HCT116 (cell line): ENCODE measurements around the gene DDO. TPM values are rescaled to one million over a fixed set of nuclear protein-coding genes. Genes with fewer than 3 reads are reported as not detected.

Experiments used
- ATAC-seq: fragments of 200-7000 bp; cut with Tn5 transposase; 2 replicates; pipeline ENCODE4 v1.9.1; 2020; ENCODE audit warnings: mild to moderate bottlenecking, moderate library complexity
- BruUV-seq: library from RNA; stranded (reverse); fragments of 400-500 nt; replicated peaks from 2 replicates; lab custom pipeline; 2021; lab: Mats Ljungman, UMichigan
- CTCF ChIA-PET: fragments of 300-600 bp; sonication (Branson Sonifier 250); formaldehyde crosslinking; loops from one replicate; lab custom pipeline; 2021; ENCODE audit warnings: antibody characterized with exemption; lab: Charles Lee
- POLR2A ChIA-PET: fragments of 300-600, 350-600 bp; sonication (Branson Sonifier 250); formaldehyde crosslinking; loops from one replicate; lab custom pipeline; 2021; ENCODE audit warnings: antibody characterized with exemption; lab: Charles Lee
- RAD21 ChIA-PET, 2 experiments: fragments of 300-600 bp; sonication (Branson Sonifier 250); formaldehyde crosslinking; loops; one replicate each; lab custom pipeline; 2023; ENCODE audit warnings: low total read pairs in 2 of 2; ENCODE audit not compliant: uncharacterized antibody in 2 of 2, unreplicated experiment in 2 of 2, low non-redundant PET in 1 of 2; lab: Charles Lee
- DNase-seq: peaks from one replicate; pipeline ENCODE4 v3.0.0-alpha.2; 2010; ENCODE audit warnings: low read depth, low spot score
- H2AFZ ChIP-seq: fragments of 200-600 bp; shearing (Covaris generic), sonication (generic); 2 replicates; pipeline ENCODE4 v1.6.1; 2017; ENCODE audit warnings: low read depth, mixed run types, mixed read lengths, antibody characterized with exemption, low read length; ENCODE audit not compliant: poor library complexity, severe bottlenecking
- H3K27ac ChIP-seq: 2 replicates; pipeline ENCODE4 v1.5.1; 2012; ENCODE audit warnings: low read depth, low read length
- H3K27me3 ChIP-seq: fragments of 200-600 bp; sonication (generic); 2 replicates; pipeline ENCODE4 v1.6.1; 2016; ENCODE audit warnings: mixed run types, low read length, mixed read lengths; ENCODE audit not compliant: insufficient read depth
- H3K36me3 ChIP-seq, 2 experiments: fragments of 200-500 bp in 1 of 2; fragments of 200-600 bp in 1 of 2; sonication (Bioruptor generic) in 1 of 2; sonication (generic) in 1 of 2; 2 replicates each; pipeline versions ENCODE4 v1.5.1 to v1.6.1; 2014 to 2016; ENCODE audit warnings: low read length in 2 of 2, inconsistent platforms in 1 of 2, mixed read lengths in 1 of 2, mixed run types in 1 of 2; ENCODE audit not compliant: insufficient read depth in 2 of 2, control insufficient read depth in 1 of 2
- H3K4me1 ChIP-seq, 2 experiments: fragments of 200-600 bp in 1 of 2; sonication (generic) in 1 of 2; 2 replicates each; pipeline versions ENCODE4 v1.5.1 to v1.6.1; 2012 to 2017; ENCODE audit warnings: low read length in 2 of 2, inconsistent platforms in 1 of 2, mild to moderate bottlenecking in 1 of 2, mixed read lengths in 1 of 2, mixed run types in 1 of 2, moderate library complexity in 1 of 2; ENCODE audit not compliant: insufficient read depth in 2 of 2, control insufficient read depth in 1 of 2
- H3K4me2 ChIP-seq: fragments of 200-600 bp; sonication (generic); 2 replicates; pipeline ENCODE4 v1.6.1; 2017; ENCODE audit warnings: mixed run types, low read length, mixed read lengths
- H3K4me3 ChIP-seq, 2 experiments: fragments of 200-600 bp in 1 of 2; sonication (generic) in 1 of 2; replicated peaks in 1 of 2; 2 replicates each; pipeline ENCODE4 v1.5.1; 2011 to 2016; ENCODE audit warnings: low read length in 2 of 2, control low read depth in 1 of 2, low read depth in 1 of 2, mild to moderate bottlenecking in 1 of 2, mixed read lengths in 1 of 2, mixed run types in 1 of 2
- H3K79me2 ChIP-seq: fragments of 200-600 bp; sonication (generic); 2 replicates; pipeline ENCODE4 v1.6.1; 2017; ENCODE audit warnings: mild to moderate bottlenecking, mixed run types, low read length, moderate library complexity, mixed read lengths; ENCODE audit not compliant: insufficient read depth
- H3K9ac ChIP-seq: fragments of 200-600 bp; sonication (generic); 2 replicates; pipeline ENCODE4 v1.6.1; 2016; ENCODE audit warnings: low read length, mixed read lengths
- H3K9me2 ChIP-seq: fragments of 200-600 bp; sonication (generic), shearing (Covaris generic); 2 replicates; pipeline ENCODE4 v1.6.1; 2017; ENCODE audit warnings: mixed run types, mild to moderate bottlenecking, moderate library complexity; ENCODE audit not compliant: insufficient read depth
- H3K9me3 ChIP-seq, 2 experiments: fragments of 200-500 bp in 1 of 2; fragments of 200-600 bp in 1 of 2; sonication (Bioruptor generic) in 1 of 2; sonication (generic) in 1 of 2; 2 replicates each; pipeline ENCODE4 v1.6.1; 2014 to 2017; ENCODE audit warnings: low read length in 2 of 2, mixed read lengths in 2 of 2, inconsistent platforms in 1 of 2, low read depth in 1 of 2, mild to moderate bottlenecking in 1 of 2, mixed run types in 1 of 2, moderate library complexity in 1 of 2; ENCODE audit not compliant: control insufficient read depth in 1 of 2, insufficient read depth in 1 of 2
- H4K20me1 ChIP-seq: fragments of 200-600 bp; sonication (generic), shearing (Covaris generic); 2 replicates; pipeline ENCODE4 v1.6.1; 2017; ENCODE audit warnings: mixed run types, mild to moderate bottlenecking, moderate library complexity; ENCODE audit not compliant: insufficient read depth
- ATF3 ChIP-seq: IDR thresholded peaks from 2 replicates; pipeline ENCODE4 v1.6.1; 2012
- CBX3 ChIP-seq: IDR thresholded peaks from 2 replicates; pipeline ENCODE4 v1.6.1; 2012; ENCODE audit warnings: low read depth
- CEBPB ChIP-seq: IDR thresholded peaks from 2 replicates; pipeline ENCODE4 v1.6.1; 2012; ENCODE audit warnings: low read depth
- CTCF ChIP-seq, 3 experiments: fragments of 200-600 bp in 1 of 3; sonication (generic) in 1 of 3; IDR thresholded peaks in 2 of 3; conservative IDR thresholded peaks in 1 of 3; 2 replicates each; pipeline ENCODE4 v1.5.1; 2012 to 2017; ENCODE audit warnings: low read depth in 2 of 3, low read length in 2 of 3, antibody characterized with exemption in 1 of 3, borderline replicate concordance in 1 of 3, control low read depth in 1 of 3, mild to moderate bottlenecking in 1 of 3, mixed read lengths in 1 of 3, mixed run types in 1 of 3, moderate library complexity in 1 of 3; ENCODE audit not compliant: insufficient read depth in 1 of 3
- EZH2 ChIP-seq: fragments of 200-600 bp; sonication (generic); IDR thresholded peaks from 2 replicates; pipeline ENCODE4 v1.6.1; 2017; ENCODE audit warnings: antibody characterized with exemption, mixed run types
- FOSL1 ChIP-seq: IDR thresholded peaks from 2 replicates; pipeline ENCODE4 v1.6.1; 2012; ENCODE audit warnings: low read depth
- MAX ChIP-seq: IDR thresholded peaks from 2 replicates; pipeline ENCODE4 v1.6.1; 2012
- POLR2A ChIP-seq: IDR thresholded peaks from 2 replicates; pipeline ENCODE4 v1.7.0; 2011; ENCODE audit warnings: borderline replicate concordance; ENCODE audit not compliant: insufficient read depth, insufficient read length; ENCODE audit errors: extremely low read depth
- POLR2AphosphoS5 ChIP-seq: IDR thresholded peaks from 2 replicates; pipeline ENCODE4 v1.6.1; 2011; ENCODE audit warnings: mild to moderate bottlenecking, low read depth, low read length, moderate library complexity
- RAD21 ChIP-seq: IDR thresholded peaks from 2 replicates; pipeline ENCODE4 v1.6.1; 2012; ENCODE audit warnings: low read depth, mild to moderate bottlenecking
- SIN3A ChIP-seq: IDR thresholded peaks from 2 replicates; pipeline ENCODE4 v1.6.1; 2012; ENCODE audit warnings: low read depth
- SP1 ChIP-seq: IDR thresholded peaks from 2 replicates; pipeline ENCODE4 v1.6.1; 2012; ENCODE audit warnings: low read depth
- SRF ChIP-seq: IDR thresholded peaks from 2 replicates; pipeline ENCODE4 v1.6.1; 2012; ENCODE audit warnings: low read depth
- TCF7L2 ChIP-seq: IDR thresholded peaks from 2 replicates; pipeline ENCODE4 v1.7.0; 2011; ENCODE audit warnings: borderline replicate concordance, inconsistent platforms; ENCODE audit not compliant: insufficient read depth, insufficient read length; ENCODE audit errors: extremely low read depth
- YY1 ChIP-seq: IDR thresholded peaks from 2 replicates; pipeline ENCODE4 v1.6.1; 2011; ENCODE audit warnings: low read length, low read depth, moderate library complexity, mild to moderate bottlenecking; ENCODE audit not compliant: insufficient replicate concordance; ENCODE audit errors: extremely low read depth
- ZFX ChIP-seq: fragments of 450-650 bp; IDR thresholded peaks from 2 replicates; pipeline ENCODE4 v1.6.1; 2017
- ZNF274 ChIP-seq: fragments of 200-500 bp; sonication (Bioruptor generic); IDR thresholded peaks from 2 replicates; pipeline ENCODE4 v1.6.1; 2014; ENCODE audit warnings: mild to moderate bottlenecking, low read depth, low read length, inconsistent platforms
- intact Hi-C: fragments of 100-400 bp; cut with micrococcal nuclease; formaldehyde crosslinking; loops from 2 replicates; pipeline ENCODE4 v1.10.0; 2022
- total RNA-seq: library from RNA; stranded (reverse); gene quantifications from one replicate; pipeline ENCODE4 v1.2.1, GENCODE V29; 2021; ENCODE audit not compliant: unreplicated experiment
- TF ChIP-seq, protein P1 (sequence below): IDR thresholded peaks from 2 replicates; pipeline ENCODE4 v1.6.1; 2011; ENCODE audit warnings: mild to moderate bottlenecking, low read length, moderate library complexity; ENCODE audit not compliant: insufficient replicate concordance; ENCODE audit errors: extremely low read depth

The DDO gene
- total RNA-seq, 1 experiment from 2014 or later, result not detected

GRCh38 chr6:110342759-110343158 is 72.6 kb downstream of the DDO start:
- Histone ChIP-seq H3K27me3 (no peaks in the 10 kb centered on the region), H3K79me2 (no peaks in the 10 kb centered on the region), H2AFZ (no peak overlapping the region), H4K20me1 (no peaks in the 10 kb centered on the region), H3K36me3 (no peaks in the 10 kb centered on the region), H3K4me2 (no peak overlapping the region), H3K4me3 (no peak overlapping the region), H3K27ac (no peak overlapping the region), H3K9me3 (no peaks in the 10 kb centered on the region), H3K9ac (no peak overlapping the region), H3K4me1 (no peaks in the 10 kb centered on the region), H3K9me2 (no peaks in the 10 kb centered on the region)
- ChIA-PET CTCF (no interaction called here), POLR2A (no interaction called here), RAD21 (no interaction called here)
- intact Hi-C loops, result no loop called here
- no TSS peak for BruUV-seq
- TF ChIP-seq CEBPB (no peak), SP1 (no peak), ATF3 (no peak), ZFX (no peak), POLR2AphosphoS5 (no peak), CTCF (IDR thresholded peaks at IDR 0.05 in 2 of 3, conservative IDR thresholded peaks at IDR 0.05 in 1 of 3; ENCODE audit: borderline replicate concordance in 1 of 3, insufficient read depth in 1 of 3, low read depth in 2 of 3, low read length in 2 of 3) (no peak), ZNF274 (no peak), CBX3 (no peak), FOSL1 (no peak), YY1 (no peak), EZH2 (no peak), MAX (no peak), TCF7L2 (no peak), POLR2A (no peak), SRF (no peak), RAD21 (no peak), SIN3A (no peak)
- TF ChIP-seq, protein P1, sequence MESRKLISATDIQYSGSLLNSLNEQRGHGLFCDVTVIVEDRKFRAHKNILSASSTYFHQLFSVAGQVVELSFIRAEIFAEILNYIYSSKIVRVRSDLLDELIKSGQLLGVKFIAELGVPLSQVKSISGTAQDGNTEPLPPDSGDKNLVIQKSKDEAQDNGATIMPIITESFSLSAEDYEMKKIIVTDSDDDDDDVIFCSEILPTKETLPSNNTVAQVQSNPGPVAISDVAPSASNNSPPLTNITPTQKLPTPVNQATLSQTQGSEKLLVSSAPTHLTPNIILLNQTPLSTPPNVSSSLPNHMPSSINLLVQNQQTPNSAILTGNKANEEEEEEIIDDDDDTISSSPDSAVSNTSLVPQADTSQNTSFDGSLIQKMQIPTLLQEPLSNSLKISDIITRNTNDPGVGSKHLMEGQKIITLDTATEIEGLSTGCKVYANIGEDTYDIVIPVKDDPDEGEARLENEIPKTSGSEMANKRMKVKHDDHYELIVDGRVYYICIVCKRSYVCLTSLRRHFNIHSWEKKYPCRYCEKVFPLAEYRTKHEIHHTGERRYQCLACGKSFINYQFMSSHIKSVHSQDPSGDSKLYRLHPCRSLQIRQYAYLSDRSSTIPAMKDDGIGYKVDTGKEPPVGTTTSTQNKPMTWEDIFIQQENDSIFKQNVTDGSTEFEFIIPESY, result no peak
- ATAC-seq (no peak), DNase-seq (no peak)
